ENCODE data around the gene FRMD5. TPM values are rescaled to one million over a fixed set of nuclear protein-coding genes. Genes with fewer than 3 reads are reported as not detected.

The FRMD5 gene
- total RNA-seq, 1 donor from 2014 or later, result not detected

DNA sequence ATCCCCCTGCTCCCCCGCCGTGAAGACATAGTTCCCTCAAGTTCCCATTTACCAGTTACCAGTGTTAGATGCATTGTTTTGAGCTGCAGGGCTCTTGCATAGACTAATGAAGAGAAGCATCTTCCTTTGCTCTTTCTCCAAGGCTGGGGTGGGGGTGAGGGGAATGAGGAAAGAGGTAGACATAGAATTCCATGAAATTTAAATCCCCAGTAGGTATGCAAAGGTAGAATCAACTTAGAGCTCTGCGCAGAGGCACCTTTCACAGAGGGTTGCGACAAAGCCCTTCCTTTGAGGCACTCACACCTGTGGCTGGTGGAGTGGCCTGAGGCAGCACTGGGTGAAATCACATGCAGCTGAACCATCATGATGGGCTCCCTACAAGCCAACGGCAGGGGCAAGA, 266.9 kb downstream of the FRMD5 start:
- Mint-ChIP-seq H3K27me3 (ENCODE audit: unreplicated experiment) (peaks cover 45% of the 10 kb centered on the region), H3K27ac (ENCODE audit: unreplicated experiment) (no peak overlapping the region), H3K4me3 (ENCODE audit: unreplicated experiment) (no peak overlapping the region), H3K36me3 (ENCODE audit: unreplicated experiment) (no peaks in the 10 kb centered on the region), H3K9me3 (ENCODE audit: unreplicated experiment) (no peaks in the 10 kb centered on the region), H3K4me1 (ENCODE audit: unreplicated experiment) (peaks cover 7% of the 10 kb centered on the region)
- TF ChIP-seq CTCF (IDR thresholded peaks at IDR 0.05), result no peak
- DNase-seq (ENCODE audit: extremely low spot score, unreplicated experiment), result no peak

- H3K36me3 Mint-ChIP-seq (ENCODE audit: unreplicated experiment), result no peaks in the 10 kb centered on the region
- peaks cover 41% of the 10 kb centered on the region for H3K27me3 Mint-ChIP-seq (ENCODE audit: unreplicated experiment)
Observed at GRCh38 chr15:43927203-43927602, 267.9 kb downstream of the FRMD5 start.

GRCh38 chr15:43923553-43923952, 271.5 kb downstream of the FRMD5 start:
- H3K9me3 Mint-ChIP-seq (ENCODE audit: unreplicated experiment), result no peaks in the 10 kb centered on the region
- no peak overlapping the region for H3K4me3 Mint-ChIP-seq (ENCODE audit: unreplicated experiment)
- no peak for TF ChIP-seq CTCF (IDR thresholded peaks at IDR 0.05)
- H3K4me1 Mint-ChIP-seq (ENCODE audit: unreplicated experiment), result peaks cover 12% of the 10 kb centered on the region
- H3K27me3 Mint-ChIP-seq (ENCODE audit: unreplicated experiment), result peaks cover 22% of the 10 kb centered on the region
- no peak overlapping the region for H3K27ac Mint-ChIP-seq (ENCODE audit: unreplicated experiment)
- no peaks in the 10 kb centered on the region for H3K36me3 Mint-ChIP-seq (ENCODE audit: unreplicated experiment)
- DNase-seq (ENCODE audit: extremely low spot score, unreplicated experiment), result no peak

More at GRCh38 chr15:43927203-43927602, 267.9 kb downstream of the FRMD5 start:
- Mint-ChIP-seq H3K4me3 (ENCODE audit: unreplicated experiment) (no peak overlapping the region), H3K4me1 (ENCODE audit: unreplicated experiment) (peaks cover 2% of the 10 kb centered on the region), H3K9me3 (ENCODE audit: unreplicated experiment) (no peaks in the 10 kb centered on the region), H3K27ac (ENCODE audit: unreplicated experiment) (no peak overlapping the region)
- TF ChIP-seq CTCF (IDR thresholded peaks at IDR 0.05), result no peak
- no peak for DNase-seq (ENCODE audit: extremely low spot score, unreplicated experiment)

- no peak for TF ChIP-seq CTCF (IDR thresholded peaks at IDR 0.05)
- Mint-ChIP-seq H3K4me1 (ENCODE audit: unreplicated experiment) (peaks cover 12% of the 10 kb centered on the region), H3K27ac (ENCODE audit: unreplicated experiment) (no peak overlapping the region), H3K4me3 (ENCODE audit: unreplicated experiment) (no peak overlapping the region), H3K27me3 (ENCODE audit: unreplicated experiment) (peaks cover 12% of the 10 kb centered on the region), H3K9me3 (ENCODE audit: unreplicated experiment) (no peaks in the 10 kb centered on the region), H3K36me3 (ENCODE audit: unreplicated experiment) (no peaks in the 10 kb centered on the region)
- no peak for DNase-seq (ENCODE audit: extremely low spot score, unreplicated experiment)
Observed at GRCh38 chr15:43922021-43922420, 273.1 kb downstream of the FRMD5 start.

DNA sequence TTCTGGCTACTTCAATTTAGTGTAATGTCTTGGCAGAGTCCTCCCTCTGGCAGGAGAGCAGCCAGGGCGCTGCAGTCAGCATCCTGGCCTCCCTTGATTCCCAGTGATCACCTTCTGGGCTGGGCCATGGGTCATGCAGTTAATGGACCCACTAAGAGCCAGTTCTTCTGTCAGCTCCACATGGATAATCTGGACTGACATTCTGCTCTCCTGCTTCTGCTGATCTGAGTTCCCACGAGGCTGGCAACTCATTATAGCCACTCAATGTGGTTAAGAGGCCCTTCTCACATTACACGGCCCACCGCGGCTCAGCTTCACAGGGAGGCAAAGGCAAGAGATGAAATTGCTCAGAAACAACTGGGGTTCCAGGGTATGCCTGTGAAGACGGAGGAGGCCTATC, 274.3 kb downstream of the FRMD5 start:
- H3K4me1 Mint-ChIP-seq (ENCODE audit: unreplicated experiment), result peaks cover 12% of the 10 kb centered on the region
- no peak for DNase-seq (ENCODE audit: extremely low spot score, unreplicated experiment)
- H3K9me3 Mint-ChIP-seq (ENCODE audit: unreplicated experiment), result no peaks in the 10 kb centered on the region
- peaks cover 9% of the 10 kb centered on the region for H3K27me3 Mint-ChIP-seq (ENCODE audit: unreplicated experiment)
- TF ChIP-seq CTCF (IDR thresholded peaks at IDR 0.05), result no peak
- no peak overlapping the region for H3K4me3 Mint-ChIP-seq (ENCODE audit: unreplicated experiment)
- no peaks in the 10 kb centered on the region for H3K36me3 Mint-ChIP-seq (ENCODE audit: unreplicated experiment)
- no peak overlapping the region for H3K27ac Mint-ChIP-seq (ENCODE audit: unreplicated experiment)

Measured in osteocyte (in vitro differentiated cells).